HG03565 (cell line): ENCODE measurements around the gene MGMT.

Experiments
- ATAC-seq: cut with Tn5 transposase; IDR thresholded peaks from one replicate; pipeline ENCODE4 v1.9.1; 2021; ENCODE audit warnings: mild to moderate bottlenecking, moderate library complexity; ENCODE audit not compliant: unreplicated experiment

Gene MGMT

DNA sequence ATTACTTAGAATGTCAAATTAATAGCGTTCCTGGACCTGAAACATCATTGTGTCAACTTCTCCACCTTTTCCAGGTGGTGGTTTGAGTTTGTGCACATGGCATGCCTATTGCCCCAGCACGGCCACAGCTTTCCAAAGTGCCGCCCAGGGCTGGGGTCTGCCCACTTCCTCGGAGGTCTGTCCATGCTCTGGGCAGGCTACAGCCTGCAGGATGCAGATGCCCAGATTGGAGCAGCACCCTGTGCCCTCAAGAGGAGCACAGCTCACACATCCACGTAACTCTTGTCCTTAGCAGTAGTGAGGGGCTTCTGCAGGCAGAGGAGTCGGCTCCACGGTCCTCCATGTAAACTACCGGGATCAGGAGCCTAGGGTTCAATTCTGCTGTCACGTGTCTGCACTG lies 258.4 kb downstream of the MGMT start:
- ATAC-seq = no peak

- ATAC-seq = no peak
Observed at GRCh38 chr10:129725890-129726631, 259.0 kb downstream of the MGMT start.

- ATAC-seq = no peak
Observed at GRCh38 chr10:129727071-129727470, 260.0 kb downstream of the MGMT start.

GRCh38 chr10:129727495-129727894 lies 260.5 kb downstream of the MGMT start:
- no peak for ATAC-seq

GRCh38 chr10:129728246-129728820 lies 261.3 kb downstream of the MGMT start:
- no peak for ATAC-seq

GRCh38 chr10:129728905-129729795 lies 262.1 kb downstream of the MGMT start:
- ATAC-seq = no peak

DNA sequence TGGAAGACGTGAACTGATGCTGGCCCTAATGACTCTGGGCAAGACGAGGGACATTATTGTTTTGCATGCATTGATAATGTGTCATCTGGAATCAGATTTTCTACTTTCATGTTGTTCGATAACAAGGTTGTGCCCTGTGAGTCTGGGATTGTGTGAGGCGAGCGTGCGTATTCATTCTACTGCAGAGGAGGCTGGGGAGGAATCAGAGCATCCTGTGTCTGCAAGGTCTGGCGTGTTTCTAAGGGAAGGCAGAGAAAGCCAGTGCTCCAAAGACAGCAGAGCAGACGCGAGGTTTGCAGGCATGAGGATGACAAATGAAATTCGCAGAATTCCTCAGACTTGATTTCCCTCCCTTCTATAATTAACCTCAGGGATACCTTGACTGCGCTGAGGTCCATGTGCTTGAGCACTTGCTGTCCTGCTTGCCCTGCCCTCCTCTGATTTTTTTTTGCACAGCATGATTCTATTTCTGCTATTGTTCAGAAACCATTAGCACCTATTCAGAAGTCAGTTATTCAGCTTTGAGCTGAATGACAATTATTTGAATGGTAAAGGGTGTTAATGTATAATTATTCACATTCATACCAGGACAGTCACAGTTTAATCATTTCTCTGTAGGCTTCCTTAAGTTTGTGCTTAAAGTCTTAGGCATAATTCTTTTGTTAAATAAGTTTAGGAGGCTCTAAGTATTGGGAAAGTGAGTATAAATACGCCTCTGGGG lies 263.4 kb downstream of the MGMT start:
- no peak for ATAC-seq

DNA sequence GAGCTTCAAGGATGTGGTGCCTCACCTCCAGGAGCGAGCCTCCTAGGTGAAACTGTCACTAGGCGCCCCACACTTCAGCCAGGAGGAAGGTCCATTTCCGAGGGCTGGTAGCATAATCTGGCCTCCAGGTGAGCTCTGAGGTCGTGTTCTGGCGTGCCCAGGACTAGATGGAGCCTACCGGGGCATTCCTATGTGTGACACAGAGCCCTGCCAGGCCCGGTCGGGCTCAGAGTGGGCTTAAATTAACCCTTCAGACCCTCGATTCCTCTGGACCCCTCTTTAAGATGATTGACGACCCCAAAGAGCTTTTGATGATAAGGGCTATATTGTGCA lies 263.9 kb downstream of the MGMT start:
- no peak for ATAC-seq

- no peak for ATAC-seq
Observed at GRCh38 chr10:129740532-129741279, 273.7 kb downstream of the MGMT start.

GRCh38 chr10:129741280-129741977 lies 274.4 kb downstream of the MGMT start:
- no peak for ATAC-seq

- ATAC-seq = no peak
Observed at GRCh38 chr10:129741978-129742741, 275.1 kb downstream of the MGMT start.

- ATAC-seq = no peak
Observed at GRCh38 chr10:129742742-129743550, 275.9 kb downstream of the MGMT start.

- no peak for ATAC-seq
Observed at GRCh38 chr10:129743738-129744133, 276.7 kb downstream of the MGMT start.

DNA sequence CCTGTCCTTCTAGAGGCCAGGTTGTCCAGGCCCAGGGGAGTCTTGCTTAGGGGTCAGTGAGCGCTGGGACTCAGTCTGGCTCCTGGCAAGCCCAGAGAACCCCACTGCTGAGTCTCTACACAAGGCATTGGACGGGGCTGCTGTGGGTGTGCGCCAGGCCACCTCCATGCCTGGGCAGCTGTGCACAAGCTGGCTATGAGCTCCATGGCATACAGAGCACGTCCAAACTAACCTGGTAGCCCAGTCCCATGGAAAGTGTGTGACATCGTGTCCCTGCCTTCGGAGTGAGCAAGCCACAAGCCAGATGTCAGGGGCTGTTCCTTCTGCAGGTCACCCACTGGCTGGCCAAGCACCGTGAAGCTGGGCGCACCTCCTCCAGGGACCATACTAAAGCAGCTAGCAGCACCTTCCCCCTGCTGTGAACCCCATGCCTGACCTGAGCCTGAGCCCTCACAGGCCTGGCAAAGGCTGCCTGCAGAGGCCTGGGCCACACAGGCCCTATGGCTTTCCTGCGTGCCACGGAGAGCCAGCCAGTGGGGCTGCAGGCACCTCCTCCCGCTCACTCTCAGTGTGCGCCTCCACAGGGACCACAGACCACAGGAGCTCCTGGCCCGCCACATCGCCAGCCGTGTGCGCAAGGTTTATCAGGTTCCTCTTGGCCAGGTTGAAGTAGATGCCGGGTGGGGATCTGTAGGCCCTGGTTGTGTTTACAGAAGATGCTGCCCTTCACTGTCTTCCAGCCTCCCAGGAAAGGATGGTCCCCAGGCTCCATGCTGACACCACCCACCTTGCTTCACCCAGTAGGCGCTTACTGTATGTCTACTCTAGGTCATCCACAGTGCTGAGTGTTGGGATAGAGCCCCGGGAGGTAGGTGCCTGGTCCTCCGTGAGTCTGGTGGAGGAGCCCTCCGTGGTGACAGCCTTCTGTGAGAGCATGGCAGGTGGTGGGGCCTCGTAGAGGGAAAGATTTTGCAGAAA lies 277.4 kb downstream of the MGMT start:
- no peak for ATAC-seq

GRCh38 chr10:129745186-129745750 lies 278.2 kb downstream of the MGMT start:
- no peak for ATAC-seq

DNA sequence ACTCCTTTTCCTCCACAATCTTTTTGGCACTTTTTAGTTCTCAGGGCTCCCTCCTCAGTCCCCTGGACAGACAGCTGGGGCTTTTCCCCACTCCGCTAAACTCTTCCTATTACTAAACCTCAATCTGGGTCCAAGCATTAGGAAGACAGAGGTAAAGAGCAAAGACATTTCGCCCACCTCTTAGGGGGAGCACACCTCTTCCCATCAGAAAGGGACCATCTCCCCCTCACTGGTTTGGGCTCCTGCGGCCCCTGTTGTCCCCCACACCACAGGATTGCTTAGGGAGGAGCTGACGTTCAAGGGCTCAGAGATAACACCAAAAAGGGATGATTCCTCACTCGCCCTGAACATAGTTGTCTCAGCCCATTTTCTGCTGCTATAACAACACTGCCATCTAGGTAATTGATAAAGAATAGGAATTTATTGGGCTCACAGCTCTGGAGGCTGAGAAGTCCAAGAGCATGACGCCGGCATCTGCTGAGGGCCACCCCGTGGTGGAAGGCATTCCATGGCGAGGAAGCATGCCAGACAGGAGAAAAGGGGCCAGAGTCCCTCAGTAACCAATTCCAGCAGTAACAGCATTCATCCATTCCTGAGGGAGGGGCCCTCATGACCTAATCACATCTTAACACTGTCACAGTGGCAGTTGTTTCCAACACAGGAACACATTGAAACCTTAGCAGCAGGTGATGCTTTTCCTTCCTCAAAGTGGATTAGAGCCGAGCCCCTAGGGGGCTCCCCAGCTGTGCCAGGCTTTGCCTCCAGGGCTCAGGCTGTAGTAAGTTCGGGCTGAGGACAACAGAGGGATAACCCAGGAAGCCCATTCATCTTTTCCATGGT lies 287.4 kb downstream of the MGMT start:
- ATAC-seq = no peak
